GM19099 (cell line): ENCODE measurements around the gene PPM1J.

Experiments used
- POLR2A ChIP-seq: IDR thresholded peaks from 3 replicates; pipeline ENCODE4 v1.6.1; 2011; ENCODE audit warnings: low read depth; ENCODE audit not compliant: insufficient read length; ENCODE audit errors: extremely low read depth

The PPM1J gene

GRCh38 chr1:112700290-112701226 lies 14.6 kb downstream of the PPM1J start:
- TF ChIP-seq POLR2A, result no peak

GRCh38 chr1:112699425-112700144 lies 15.5 kb downstream of the PPM1J start:
- no peak for TF ChIP-seq POLR2A

- TF ChIP-seq POLR2A, result no peak
Observed at GRCh38 chr1:112698366-112699310, 16.5 kb downstream of the PPM1J start.

GRCh38 chr1:112697781-112698201 lies 17.3 kb downstream of the PPM1J start:
- no peak for TF ChIP-seq POLR2A

GRCh38 chr1:112696578-112697314 lies 18.4 kb downstream of the PPM1J start:
- no peak for TF ChIP-seq POLR2A

GRCh38 chr1:112695276-112695675 lies 19.9 kb downstream of the PPM1J start:
- TF ChIP-seq POLR2A, result no peak

GRCh38 chr1:112694363-112694929 lies 20.7 kb downstream of the PPM1J start:
- TF ChIP-seq POLR2A, result no peak

GRCh38 chr1:112693821-112694220 lies 21.3 kb downstream of the PPM1J start:
- no peak for TF ChIP-seq POLR2A

- no peak for TF ChIP-seq POLR2A
Observed at GRCh38 chr1:112692681-112693080, 22.5 kb downstream of the PPM1J start.

GRCh38 chr1:112689842-112690237 lies 25.3 kb downstream of the PPM1J start:
- TF ChIP-seq POLR2A, result no peak

GRCh38 chr1:112689196-112689841 lies 25.8 kb downstream of the PPM1J start:
- no peak for TF ChIP-seq POLR2A

GRCh38 chr1:112688781-112689193 lies 26.3 kb downstream of the PPM1J start:
- no peak for TF ChIP-seq POLR2A

GRCh38 chr1:112687785-112688496 lies 27.2 kb downstream of the PPM1J start:
- TF ChIP-seq POLR2A, result no peak

- TF ChIP-seq POLR2A, result no peak
Observed at GRCh38 chr1:112687361-112687760, 27.8 kb downstream of the PPM1J start.
